Nephron (organoid): ENCODE measurements around the gene PON1.

Source experiments
- H3K27ac Mint-ChIP-seq, 3 experiments: 2 replicates each; pipeline ENCODE4 v1.8.0; 2020; ENCODE audit warnings: mixed read lengths in 3 of 3, mild to moderate bottlenecking in 2 of 3, moderate library complexity in 1 of 3
- H3K27me3 Mint-ChIP-seq: 2 replicates; pipeline ENCODE4 v1.8.0; 2021; ENCODE audit warnings: low read depth, mild to moderate bottlenecking, moderate library complexity, mixed read lengths
- H3K36me3 Mint-ChIP-seq: 2 replicates; pipeline ENCODE4 v1.8.0; 2020; ENCODE audit warnings: low read depth, mixed read lengths
- H3K4me1 Mint-ChIP-seq: 2 replicates; pipeline ENCODE4 v1.8.0; 2020; ENCODE audit warnings: mixed read lengths
- H3K4me3 Mint-ChIP-seq, 3 experiments: 2 replicates each; pipeline ENCODE4 v1.8.0; 2020; ENCODE audit warnings: mild to moderate bottlenecking in 3 of 3, mixed read lengths in 3 of 3, moderate library complexity in 2 of 3
- H3K9me3 Mint-ChIP-seq: 2 replicates; pipeline ENCODE4 v1.8.0; 2020; ENCODE audit warnings: mixed read lengths
- CTCF ChIP-seq, 3 experiments: fragments of 200-600 bp; sonication (generic); IDR thresholded peaks; one replicate each; pipeline ENCODE4 v1.5.0; 2021; ENCODE audit warnings: antibody characterized with exemption in 3 of 3; ENCODE audit not compliant: unreplicated experiment in 3 of 3

The PON1 gene

GRCh38 chr7:95290166-95290830 is 34.0 kb downstream of the PON1 start:
- no peaks in the 10 kb centered on the region for H3K27me3 Mint-ChIP-seq
- no peak overlapping the region for H3K4me3 Mint-ChIP-seq

GRCh38 chr7:95286096-95286495 is 38.2 kb downstream of the PON1 start:
- no peaks in the 10 kb centered on the region for H3K27me3 Mint-ChIP-seq
- peaks cover 39% of the 10 kb centered on the region for H3K36me3 Mint-ChIP-seq
- no peak overlapping the region for H3K4me3 Mint-ChIP-seq
- no peaks in the 10 kb centered on the region for H3K9me3 Mint-ChIP-seq
- no peak for TF ChIP-seq CTCF (IDR thresholded peaks at IDR 0.05; ENCODE audit: unreplicated experiment in 3 of 3)
- no peak overlapping the region for H3K27ac Mint-ChIP-seq
- H3K4me1 Mint-ChIP-seq = no peaks in the 10 kb centered on the region

More at GRCh38 chr7:95290166-95290830, 34.0 kb downstream of the PON1 start:
- Mint-ChIP-seq H3K36me3 (peaks cover 49% of the 10 kb centered on the region), H3K9me3 (no peaks in the 10 kb centered on the region), H3K27ac (no peak overlapping the region), H3K4me1 (no peaks in the 10 kb centered on the region)
- TF ChIP-seq CTCF (IDR thresholded peaks at IDR 0.05; ENCODE audit: unreplicated experiment in 3 of 3) = no peak

GRCh38 chr7:95279417-95279816 is 44.9 kb downstream of the PON1 start:
- H3K9me3 Mint-ChIP-seq = no peaks in the 10 kb centered on the region
- H3K4me3 Mint-ChIP-seq = no peak overlapping the region
- no peak overlapping the region for H3K27ac Mint-ChIP-seq
- peaks cover 18% of the 10 kb centered on the region for H3K36me3 Mint-ChIP-seq
- no peaks in the 10 kb centered on the region for H3K4me1 Mint-ChIP-seq
- no peaks in the 10 kb centered on the region for H3K27me3 Mint-ChIP-seq
- no peak for TF ChIP-seq CTCF (IDR thresholded peaks at IDR 0.05; ENCODE audit: unreplicated experiment in 3 of 3)

- no peak for TF ChIP-seq CTCF (IDR thresholded peaks at IDR 0.05; ENCODE audit: unreplicated experiment in 3 of 3)
- Mint-ChIP-seq H3K36me3 (peaks cover 35% of the 10 kb centered on the region), H3K9me3 (no peaks in the 10 kb centered on the region)
These were observed 48.2 kb downstream of the PON1 start for GRCh38 chr7:95276114-95276513.

GRCh38 chr7:95269640-95270039 is 54.7 kb downstream of the PON1 start:
- TF ChIP-seq CTCF (IDR thresholded peaks at IDR 0.05; ENCODE audit: unreplicated experiment in 3 of 3) = no peak
- Mint-ChIP-seq H3K27ac (no peak overlapping the region), H3K36me3 (peaks cover 31% of the 10 kb centered on the region), H3K9me3 (no peaks in the 10 kb centered on the region), H3K4me1 (peaks cover 2% of the 10 kb centered on the region), H3K4me3 (no peak overlapping the region), H3K27me3 (no peaks in the 10 kb centered on the region)

More at GRCh38 chr7:95276114-95276513, 48.2 kb downstream of the PON1 start:
- Mint-ChIP-seq H3K4me3 (no peak overlapping the region), H3K27me3 (no peaks in the 10 kb centered on the region), H3K27ac (no peak overlapping the region), H3K4me1 (no peaks in the 10 kb centered on the region)

GRCh38 chr7:95267754-95268153 is 56.6 kb downstream of the PON1 start:
- Mint-ChIP-seq H3K4me3 (no peak overlapping the region), H3K4me1 (peaks cover 13% of the 10 kb centered on the region), H3K36me3 (peaks cover 17% of the 10 kb centered on the region), H3K27me3 (no peaks in the 10 kb centered on the region), H3K9me3 (no peaks in the 10 kb centered on the region), H3K27ac (peak overlapping the region in 1 of 3 experiments; percentile 80)
- TF ChIP-seq CTCF (IDR thresholded peaks at IDR 0.05; ENCODE audit: unreplicated experiment in 3 of 3) = no peak
